ENCODE results near the gene JAKMIP1.

The JAKMIP1 gene

DNA sequence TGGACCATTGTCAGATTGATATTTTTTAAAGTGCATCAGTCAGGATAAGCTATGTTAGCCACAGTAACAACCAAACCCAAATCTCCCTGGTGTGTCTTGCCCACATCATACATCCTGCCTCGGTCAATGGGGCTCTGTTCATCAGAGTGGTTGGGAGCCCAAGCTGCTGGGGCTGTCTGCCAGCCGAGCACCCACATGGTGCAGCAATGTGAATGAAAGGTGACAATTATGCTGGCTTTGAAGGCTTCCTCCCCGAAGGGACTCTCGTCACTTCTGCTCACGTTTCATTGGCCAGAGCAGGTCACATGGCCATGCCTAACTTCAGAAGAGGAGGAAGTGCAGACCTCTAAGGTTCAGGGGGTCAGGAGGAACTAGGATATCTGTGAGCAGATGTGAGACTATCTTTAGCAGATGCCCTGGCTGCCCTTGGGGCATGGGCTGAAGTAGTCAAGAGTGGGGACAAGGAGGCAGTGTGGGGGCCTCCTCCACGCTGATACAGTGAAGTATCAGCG lies 1.3 kb upstream of the JAKMIP1 start:
- no peak for DNase-seq (ENCODE audit: low spot score)

DNA sequence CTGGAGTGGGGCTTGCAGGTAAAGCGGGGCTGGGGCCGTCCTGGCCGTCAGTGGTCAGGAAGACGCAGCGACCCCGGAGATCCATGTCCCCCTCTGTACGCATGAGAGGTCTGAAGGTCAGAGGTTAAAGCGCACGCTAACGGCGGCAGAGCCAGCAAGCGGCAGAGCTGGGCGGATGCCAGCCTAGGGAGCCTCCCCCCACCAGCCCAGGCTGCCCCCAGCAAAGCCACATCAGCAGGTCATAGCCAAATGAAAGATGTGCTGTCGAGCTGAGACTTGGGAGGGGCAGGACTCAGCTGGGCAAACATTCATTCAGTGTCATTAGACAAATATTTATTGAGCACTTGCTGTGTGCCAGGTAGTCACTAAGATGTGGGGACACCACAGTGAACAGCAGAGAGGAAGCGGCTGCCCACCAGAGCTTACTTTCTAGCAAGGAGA lies 593 bp upstream of the JAKMIP1 start:
- DNase-seq (ENCODE audit: low spot score), result no peak

DNA sequence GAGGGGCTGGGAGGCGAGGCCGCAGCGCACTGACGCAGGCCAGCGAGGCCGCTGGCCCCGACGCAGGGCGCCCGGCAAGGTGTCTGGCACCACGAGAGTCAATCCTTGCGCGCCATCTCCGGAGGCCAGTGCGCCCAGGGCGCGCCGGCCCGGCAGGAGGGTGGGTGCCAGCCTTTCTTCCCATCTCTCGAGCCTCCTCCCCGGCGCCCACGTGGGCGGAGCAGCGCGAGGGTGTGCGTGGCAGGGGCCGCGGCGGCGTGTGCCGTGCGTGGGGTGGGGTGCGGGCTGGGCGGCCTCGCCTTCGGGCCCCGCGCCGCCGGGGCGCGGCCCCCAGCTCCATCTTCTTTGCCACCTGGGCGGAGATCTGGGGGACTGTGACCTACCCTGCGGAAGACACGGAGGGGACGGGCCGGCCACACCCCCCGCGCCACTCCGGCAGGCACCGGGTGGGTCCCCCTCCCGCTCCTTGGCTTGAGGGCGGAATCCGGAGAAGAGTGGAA lies 877 bp downstream of the JAKMIP1 start:
- DNase-seq (ENCODE audit: low spot score), result no peak

DNA sequence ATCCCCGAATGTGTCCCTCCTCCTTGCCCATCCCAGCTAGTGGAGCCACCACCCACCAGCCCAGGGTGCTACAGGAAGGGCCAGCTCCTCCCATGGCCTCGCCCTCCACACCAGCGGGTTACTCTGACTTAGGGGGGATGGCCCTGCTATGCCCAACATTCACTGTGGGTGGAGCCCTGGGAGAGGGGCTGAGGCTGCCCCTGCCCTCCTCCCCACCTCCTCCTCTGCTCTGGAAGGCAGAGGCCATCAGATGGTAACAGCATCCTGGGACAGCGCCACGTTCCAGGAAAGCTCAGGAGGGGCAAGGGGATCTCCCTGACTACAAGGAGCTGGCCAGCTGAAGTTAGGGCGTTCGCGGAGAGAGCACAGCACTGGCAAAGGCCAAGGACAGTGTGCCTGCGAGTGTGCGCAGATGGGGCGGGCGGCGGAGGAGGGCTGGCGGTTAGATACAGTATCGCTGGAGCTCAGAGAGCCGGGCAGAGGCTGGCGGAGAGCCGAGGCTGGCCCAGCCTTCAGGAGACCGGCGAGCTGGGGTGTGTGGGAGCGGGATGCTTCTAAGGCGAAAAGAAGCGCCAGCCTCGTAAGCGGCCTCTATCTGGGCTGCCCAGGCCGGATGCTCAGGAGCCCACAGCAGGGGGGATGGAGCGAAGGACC lies 1.5 kb downstream of the JAKMIP1 start:
- DNase-seq (ENCODE audit: low spot score), result no peak

DNA sequence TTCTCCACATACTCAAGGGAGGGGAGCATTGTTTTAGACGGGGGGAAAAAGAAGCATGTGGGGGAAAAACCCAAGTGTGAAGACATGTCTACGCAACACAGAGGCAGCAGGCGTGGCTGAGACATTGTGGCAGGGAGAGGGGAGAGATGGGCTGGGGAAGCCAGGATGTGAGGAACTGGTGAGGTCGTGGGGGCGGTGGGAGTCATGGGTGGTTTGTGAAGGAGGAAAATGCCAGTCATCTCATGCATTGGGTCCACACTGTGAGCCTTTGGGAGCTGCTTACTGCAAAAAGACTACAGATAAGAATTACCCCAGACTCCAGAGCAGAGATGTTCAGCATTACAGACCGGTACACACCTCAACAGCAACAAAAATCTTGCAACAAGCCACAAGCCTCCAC lies 2.1 kb downstream of the JAKMIP1 start:
- no peak for DNase-seq (ENCODE audit: low spot score)

DNA sequence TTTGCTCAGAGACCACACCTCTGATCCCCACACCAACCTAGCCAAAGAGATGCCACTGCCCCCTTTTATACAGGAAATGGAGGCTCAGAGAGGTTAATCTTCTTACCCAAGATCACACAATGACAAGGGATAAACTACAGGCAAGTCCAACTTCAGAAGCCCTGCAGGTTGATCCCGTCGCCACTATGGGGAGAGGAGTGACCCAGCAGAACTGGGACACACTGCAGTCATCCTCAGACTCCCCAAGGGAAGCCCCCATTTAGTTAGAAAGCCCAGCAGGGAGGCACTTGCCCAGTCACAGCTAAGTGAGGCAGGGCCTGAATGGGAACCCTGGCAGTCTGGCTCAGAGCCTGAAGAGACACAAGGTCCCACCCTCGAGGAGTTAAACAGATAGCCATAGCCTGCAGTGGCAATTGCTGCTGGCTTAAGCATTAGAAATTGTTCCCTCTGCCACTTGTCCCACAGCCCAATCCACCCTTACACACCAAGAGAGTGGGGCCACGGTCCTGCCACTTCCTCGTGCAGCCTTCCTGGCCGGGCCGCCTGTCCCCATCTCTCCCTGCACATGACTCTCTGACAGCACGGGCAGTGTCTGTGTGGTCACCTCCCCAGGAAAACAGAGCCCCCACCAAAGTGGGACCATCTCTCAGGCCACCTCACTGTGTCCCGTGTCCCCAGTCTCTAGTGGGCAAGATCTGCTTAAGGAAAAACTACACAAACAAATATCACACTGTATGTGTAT lies 2.7 kb downstream of the JAKMIP1 start:
- no peak for DNase-seq (ENCODE audit: low spot score)

DNA sequence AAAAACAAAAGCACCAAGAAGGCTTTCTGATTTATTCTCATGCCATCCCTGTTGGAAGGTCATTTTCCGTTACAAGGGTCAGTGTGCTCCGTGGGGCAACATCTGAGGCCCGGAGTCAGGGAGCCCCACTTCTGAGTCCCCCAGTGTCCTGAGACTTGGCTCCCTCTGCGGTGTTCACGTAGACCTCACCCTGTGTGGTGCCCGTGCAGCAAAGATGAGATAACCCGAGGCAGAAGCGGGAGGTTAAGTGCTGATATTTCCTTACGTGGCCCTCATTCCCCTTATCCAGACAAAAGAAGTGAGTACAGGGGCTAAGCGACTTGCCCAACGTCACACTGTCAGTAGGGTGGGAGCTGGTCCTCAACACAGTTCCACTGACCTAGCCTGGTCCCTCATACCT lies 3.5 kb downstream of the JAKMIP1 start:
- no peak for DNase-seq (ENCODE audit: low spot score)

DNA sequence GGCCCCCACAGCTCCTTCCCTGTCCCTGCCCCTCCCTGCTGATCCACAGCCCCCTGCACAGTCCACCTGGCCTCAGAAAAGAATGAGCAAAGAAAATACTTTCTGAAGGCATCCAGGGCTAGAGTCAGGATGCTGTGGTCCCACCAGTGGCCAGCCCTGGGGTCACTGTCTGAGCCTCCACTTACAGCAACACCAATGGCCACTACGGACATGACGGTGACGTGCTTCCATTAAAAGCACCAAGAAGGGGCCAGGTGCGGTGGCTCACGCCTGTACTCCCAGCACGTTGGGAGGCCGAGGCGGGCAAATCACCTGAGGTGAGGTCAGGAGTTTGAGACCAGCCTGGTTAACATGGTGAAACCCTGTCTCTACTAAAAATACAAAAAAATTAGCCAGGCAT lies 4.0 kb downstream of the JAKMIP1 start:
- DNase-seq (ENCODE audit: low spot score), result no peak

DNA sequence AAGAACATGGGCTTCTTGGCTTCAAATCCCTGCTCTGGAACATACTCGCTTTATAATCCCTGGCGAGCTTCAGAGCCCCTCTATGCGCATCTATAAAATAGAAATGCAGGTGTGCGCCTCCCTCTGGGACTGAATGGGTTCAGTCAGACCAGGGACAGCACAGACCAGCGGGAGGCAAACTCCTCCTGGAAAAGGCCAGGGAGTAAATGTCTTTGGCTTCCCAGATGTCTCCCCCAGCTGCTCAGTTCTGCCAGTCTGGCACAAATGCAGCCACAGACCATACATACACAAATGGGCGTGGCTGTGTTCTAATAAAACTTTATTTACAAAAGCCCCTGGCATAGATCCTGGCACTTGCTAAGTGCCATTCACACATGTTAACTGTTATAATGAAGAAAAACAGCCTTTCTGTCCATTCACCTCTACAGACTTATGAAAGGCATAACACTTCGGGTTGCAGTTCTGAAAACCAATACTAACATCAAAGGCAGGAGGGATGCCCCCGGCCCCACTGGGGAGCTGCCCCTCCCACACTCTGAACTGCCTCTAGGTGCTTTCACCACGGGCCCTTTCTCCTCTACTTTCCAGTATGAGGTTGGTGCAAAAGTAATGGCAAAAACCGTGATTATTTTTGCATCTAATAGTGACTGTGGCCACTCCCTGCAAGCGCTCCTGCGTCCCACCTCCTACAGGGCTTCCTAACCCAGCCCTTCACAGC lies 4.6 kb downstream of the JAKMIP1 start:
- no peak for DNase-seq (ENCODE audit: low spot score)

DNA sequence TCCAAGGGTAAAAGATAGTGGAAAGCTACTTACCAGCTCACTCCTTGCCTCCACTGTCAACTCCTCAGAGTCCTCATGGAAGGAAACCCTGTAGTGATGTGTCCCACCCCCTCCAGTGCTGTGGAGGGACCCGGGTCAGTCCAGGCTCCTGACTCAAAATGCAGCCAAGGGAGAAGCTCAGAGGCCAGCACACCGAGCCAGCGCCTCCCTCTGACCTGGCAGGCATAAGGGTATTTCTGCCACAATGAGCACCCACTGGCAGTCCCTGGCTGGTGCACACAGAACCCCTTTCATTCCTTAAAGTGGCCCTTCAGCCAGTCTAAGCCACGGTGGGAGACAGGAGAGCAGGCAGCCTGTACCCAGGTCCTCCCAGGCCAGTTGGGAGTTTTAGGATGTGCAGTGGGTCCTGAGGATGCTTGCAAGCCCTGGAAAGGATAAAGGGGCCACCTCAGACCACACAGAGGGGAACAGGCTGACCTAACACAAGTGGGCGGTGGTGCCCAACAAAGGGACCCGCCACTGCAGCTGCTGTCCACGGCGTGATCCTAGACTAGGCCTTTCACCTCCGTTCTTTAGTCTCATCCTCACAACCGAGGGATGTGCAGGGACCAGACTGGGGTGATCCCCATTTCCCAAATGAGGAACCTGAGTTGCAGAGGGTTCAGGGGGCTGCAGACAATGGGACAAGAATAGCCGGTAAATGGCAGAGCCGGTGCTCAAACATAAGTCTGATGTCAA lies 5.7 kb downstream of the JAKMIP1 start:
- no peak for DNase-seq (ENCODE audit: low spot score)

DNA sequence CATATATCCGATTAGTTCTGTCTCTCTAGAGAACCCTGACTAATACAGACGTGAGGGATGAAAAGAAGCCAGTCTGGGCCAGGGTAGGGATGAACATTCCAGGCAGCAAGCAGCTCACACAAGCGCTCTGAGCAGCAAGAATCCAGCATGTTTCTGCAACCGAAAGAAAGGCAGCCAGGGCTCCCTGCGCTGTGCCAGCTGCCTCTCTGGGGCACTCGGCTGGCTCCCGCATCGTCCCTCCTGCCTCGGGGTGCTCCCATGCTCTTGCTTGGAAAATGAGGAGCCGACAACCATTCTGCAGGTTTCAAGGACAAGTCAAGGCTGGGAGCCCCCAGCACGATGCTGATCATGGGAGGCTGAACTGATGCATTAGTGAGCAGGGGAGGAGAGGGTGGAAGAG lies 7.0 kb downstream of the JAKMIP1 start:
- no peak for DNase-seq (ENCODE audit: low spot score)

DNA sequence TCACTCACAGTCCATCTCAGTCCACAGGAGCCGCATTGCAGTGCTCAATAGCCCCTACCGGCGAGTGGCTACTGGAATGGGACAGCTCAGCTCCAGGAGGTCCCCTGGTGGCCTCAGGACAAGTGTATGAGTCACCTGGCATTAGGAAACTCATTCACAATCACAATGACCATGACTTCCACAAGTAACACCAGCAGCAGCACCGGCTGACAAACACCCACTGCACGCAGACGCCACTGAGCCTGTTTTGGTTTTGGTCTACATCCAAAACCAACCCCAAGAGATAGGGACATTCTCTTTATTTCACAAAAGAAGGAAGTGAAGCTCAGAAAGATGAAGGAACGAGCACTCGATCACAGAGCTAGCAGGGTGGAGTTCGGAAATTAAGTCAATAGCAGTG lies 8.1 kb downstream of the JAKMIP1 start:
- DNase-seq (ENCODE audit: low spot score), result no peak

DNA sequence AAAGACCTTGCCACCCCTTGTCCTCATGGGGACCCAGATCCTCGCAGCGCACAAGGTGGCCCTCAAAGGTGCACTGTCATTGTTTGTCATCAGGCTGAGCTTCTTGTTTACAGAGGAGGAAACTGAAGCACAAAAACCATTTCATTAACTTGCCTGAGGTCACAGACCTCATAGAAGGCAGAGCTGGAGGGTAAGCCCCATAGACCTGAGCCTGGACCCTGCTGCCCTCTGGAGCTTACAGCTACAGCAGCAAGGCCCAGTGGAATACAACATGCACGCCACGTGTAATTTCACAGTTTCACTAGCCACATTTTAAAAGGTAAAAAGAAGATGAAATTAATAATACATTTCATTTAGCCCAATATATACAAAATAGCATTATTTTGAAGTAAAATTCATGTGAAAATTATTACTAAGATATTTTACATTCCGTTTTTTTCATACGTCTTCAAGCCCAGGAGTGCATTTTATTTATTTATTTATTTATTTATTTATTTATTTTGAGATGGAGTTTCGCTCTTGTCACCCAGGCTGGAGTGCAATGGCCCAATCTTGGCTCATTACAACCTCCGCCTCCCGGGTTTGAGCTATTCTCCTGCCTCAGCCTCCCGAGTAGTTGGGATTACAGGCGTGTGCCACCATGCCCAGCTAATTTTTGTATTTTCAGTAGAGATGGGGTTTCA lies 8.8 kb downstream of the JAKMIP1 start:
- DNase-seq (ENCODE audit: low spot score), result no peak

DNA sequence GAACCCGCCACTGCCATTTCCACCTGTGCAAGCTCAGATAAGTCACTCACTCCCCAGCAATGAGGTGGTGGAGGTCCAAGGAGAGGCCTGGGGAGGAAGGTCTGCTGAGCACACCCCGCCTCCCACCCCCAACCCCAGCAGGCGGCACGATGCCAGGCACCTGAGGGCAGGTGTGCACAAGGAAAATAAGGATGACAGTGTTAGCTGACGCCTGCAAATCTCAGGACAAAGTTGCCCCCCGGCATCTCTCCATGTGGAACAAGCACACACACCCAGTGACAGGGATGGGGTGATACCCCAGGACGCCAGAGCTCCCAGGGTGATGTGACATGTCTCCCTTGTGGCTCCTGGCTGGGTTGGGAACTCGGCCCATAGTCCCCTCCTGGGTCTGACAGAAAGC lies 9.9 kb downstream of the JAKMIP1 start:
- no peak for DNase-seq (ENCODE audit: low spot score)

DNA sequence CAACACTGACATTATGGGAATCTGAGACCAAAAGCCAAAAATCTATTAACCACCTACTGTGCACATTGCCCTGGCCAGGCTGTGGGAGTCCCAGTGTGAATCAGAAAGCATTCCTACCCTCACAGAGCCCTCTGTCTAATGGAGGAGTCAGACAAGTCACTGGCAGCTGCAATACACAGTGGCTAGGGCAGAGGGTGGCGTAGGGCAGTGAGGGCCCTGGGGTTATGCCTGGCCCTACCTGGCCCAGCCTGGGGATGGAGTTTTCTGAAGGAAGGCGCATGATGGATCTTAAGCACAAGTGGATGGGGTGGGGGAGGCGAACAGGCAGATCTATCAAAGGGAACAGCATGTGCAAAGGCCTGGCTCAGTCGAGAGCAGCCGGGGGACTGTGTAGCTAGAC lies 10.8 kb downstream of the JAKMIP1 start:
- no peak for DNase-seq (ENCODE audit: low spot score)

DNA sequence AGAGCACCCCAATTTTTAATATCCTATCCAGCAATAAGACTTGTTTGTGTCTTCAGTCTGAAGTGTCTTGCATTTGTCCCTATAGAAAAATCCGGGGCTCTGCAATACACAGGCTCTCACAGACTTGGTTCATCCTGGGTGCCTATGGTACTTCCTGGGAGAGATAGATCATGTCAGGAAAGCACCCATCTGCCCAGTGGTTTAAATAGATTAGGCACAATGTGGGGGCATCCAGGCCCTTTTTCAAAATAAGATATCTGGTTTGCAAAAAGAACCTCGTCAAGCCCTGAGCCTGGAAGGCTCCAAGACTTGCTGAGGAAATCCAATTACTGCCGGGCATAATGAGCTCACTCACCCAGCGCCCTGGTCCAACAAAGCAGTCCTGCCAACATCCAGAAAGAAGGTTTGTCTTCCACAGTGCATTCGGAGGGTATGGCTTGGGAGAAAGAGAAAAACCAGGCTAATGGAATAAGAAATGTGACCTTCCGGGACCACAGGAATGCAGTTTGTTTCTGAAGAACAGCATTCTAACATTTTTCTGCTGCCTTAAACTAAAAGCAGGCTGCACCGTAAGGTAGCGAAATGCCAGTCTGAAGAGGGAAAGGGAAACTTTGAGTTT lies 11.6 kb downstream of the JAKMIP1 start:
- DNase-seq (ENCODE audit: low spot score), result no peak

DNA sequence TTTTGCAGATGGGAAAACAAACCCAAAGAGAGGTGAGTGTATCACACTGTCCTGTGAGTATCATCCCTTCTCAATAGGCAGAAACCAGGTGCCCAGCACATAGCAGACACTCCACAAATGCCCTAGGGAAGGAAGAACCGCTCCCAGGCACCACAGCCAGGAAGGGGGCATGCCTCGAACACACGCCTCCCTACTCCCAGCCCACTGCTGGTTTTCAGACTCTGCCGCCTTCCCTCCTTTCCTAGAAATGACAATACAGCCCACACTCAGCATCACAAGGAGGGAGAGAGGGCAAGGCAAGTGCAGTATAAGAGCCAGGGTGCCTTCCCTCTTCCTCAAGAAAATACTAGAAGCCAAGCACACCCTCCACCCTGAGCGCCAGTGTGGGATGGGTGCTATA lies 16.2 kb downstream of the JAKMIP1 start:
- DNase-seq (ENCODE audit: low spot score), result no peak

DNA sequence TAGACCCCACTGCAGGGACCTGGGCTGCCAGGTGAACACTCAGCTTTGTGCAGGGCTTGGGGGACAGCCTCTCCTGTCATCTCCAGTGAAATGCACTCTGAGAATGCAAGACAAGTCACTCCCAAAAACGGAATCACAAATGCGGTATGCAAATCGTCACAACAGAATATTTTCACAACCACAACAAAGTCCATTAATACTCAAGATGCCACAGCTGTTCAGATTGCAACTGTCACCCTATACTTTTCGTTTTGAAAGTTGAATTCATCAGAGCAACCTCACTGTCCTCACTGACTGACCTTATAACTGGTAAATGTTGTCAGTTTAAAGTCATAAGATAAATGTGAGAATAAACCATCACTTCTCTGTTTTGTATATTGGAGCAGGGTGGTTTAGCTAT lies 16.6 kb downstream of the JAKMIP1 start:
- DNase-seq (ENCODE audit: low spot score), result no peak

DNA sequence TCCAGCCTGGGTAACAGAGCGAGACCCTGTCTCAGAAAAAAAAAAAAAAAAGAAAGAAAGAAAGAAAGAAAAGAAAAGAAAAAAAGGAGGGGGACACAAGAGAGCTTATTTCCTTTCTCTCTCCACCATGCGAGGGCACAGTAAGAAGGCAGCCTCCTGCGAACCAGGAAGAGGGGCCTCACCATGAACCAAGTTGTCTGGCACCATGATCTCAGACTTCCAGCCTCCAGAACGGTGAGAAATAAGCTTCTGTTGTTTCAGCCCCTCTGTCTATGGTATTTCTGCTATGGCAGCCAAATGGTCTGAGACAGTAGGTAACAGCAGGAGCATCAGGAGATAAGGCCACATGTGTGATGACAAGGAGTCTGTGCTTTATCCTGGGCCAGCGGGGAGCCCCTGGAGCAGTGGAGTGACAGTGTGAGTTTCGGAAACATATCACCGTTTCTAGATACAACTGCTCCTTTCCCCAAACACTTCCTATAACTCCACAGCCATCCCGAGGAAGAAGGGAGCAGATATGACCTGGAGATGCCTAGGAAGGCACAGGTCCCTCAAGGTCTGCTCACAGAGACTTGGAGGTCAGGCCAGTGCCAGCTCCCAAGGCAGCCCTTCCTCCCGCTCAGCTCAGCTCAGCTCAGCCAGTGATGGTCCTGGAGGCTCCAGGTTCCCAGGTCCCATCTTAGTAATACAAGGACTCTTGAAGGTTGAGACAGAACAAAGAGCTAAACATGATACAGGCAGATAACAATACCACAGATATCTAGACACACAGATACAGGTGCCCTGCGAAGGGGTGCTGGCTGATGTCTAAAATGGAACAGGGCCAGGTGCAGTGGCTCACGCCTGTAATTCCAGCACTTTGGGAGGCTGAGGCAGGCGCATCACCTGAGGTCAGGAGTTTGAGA lies 17.7 kb downstream of the JAKMIP1 start:
- DNase-seq (ENCODE audit: low spot score), result no peak

Measured in LoVo (cell line).